K562 (cell line): ENCODE data around the gene TTC33. TPM values are rescaled to one million over a fixed set of nuclear protein-coding genes. Genes with fewer than 3 reads are reported as not detected.
A peak's percentile ranks its signal among the peaks of the same experiment; 100 is the strongest.
"Not testable (repeated sequence)": the region's sequence is repeated elsewhere in the genome, so short reads cannot be mapped to it uniquely, and the experiment has no call there.

Experiments used
- ATAC-seq: fragments of 200-7000 bp; cut with Tn5 transposase; 3 replicates; pipeline ENCODE4 v1.9.1; 2020; ENCODE audit warnings: moderate library complexity
- BruUV-seq: library from RNA; stranded (reverse); fragments of 400-500 nt; replicated peaks from 2 replicates; lab custom pipeline; 2021; lab: Mats Ljungman, UMichigan
- CTCF ChIA-PET: fragments of 300-600 bp; formaldehyde crosslinking; extraction: SDS; loops from one replicate; lab custom pipeline; 2021; ENCODE audit warnings: low intra/inter-chr PET ratio; lab: Yijun Ruan, JAX
- POLR2A ChIA-PET: fragments of 300-600, 350-650 bp; sonication (Branson Sonifier 250); formaldehyde crosslinking; extraction: SDS; loops from one replicate; lab custom pipeline; 2021; ENCODE audit warnings: antibody characterized with exemption, inconsistent platforms; lab: Yijun Ruan, JAX
- DNase-seq, 4 experiments: peaks; one replicate each; pipeline versions ENCODE4 v3.0.0 to v3.0.0-alpha.2; 2011 to 2018; ENCODE audit warnings: low spot score in 3 of 4, mixed read lengths in 3 of 4; ENCODE audit errors: extremely low read depth in 1 of 4
- FAIRE-seq: peaks from 2 replicates; lab custom pipeline; 2011; peaks lifted over from hg19 to GRCh38; lab: Jason Lieb, UNC
- H2AFZ ChIP-seq: 2 replicates; pipeline ENCODE4 v1.6.0; 2011; ENCODE audit warnings: low read depth, low read length, control low read depth, inconsistent platforms
- H3K27ac ChIP-seq: fragments of 200-600 bp; 3 replicates; pipeline ENCODE4 v1.8.0; 2011; ENCODE audit warnings: low read depth, mild to moderate bottlenecking, control low read depth, inconsistent platforms, low read length, moderate library complexity, mixed read lengths; ENCODE audit errors: extremely low read depth
- H3K27me3 ChIP-seq, 2 experiments: fragments of 300-600 bp in 1 of 2; 2 replicates in 1 of 2; 3 replicates in 1 of 2; pipeline versions ENCODE4 v1.6.0 to v1.8.0; 2011; ENCODE audit warnings: inconsistent platforms in 2 of 2, low read length in 2 of 2, mild to moderate bottlenecking in 1 of 2, mixed read lengths in 1 of 2, moderate library complexity in 1 of 2; ENCODE audit not compliant: control insufficient read depth in 2 of 2, insufficient read depth in 2 of 2
- H3K36me3 ChIP-seq: fragments of 300-600 bp; 3 replicates; pipeline ENCODE4 v1.8.0; 2011; ENCODE audit warnings: mild to moderate bottlenecking, low read length, inconsistent platforms; ENCODE audit not compliant: control insufficient read depth, insufficient read depth
- H3K4me1 ChIP-seq, 2 experiments: fragments of 200-600 bp in 1 of 2; replicated peaks in 1 of 2; 2 replicates in 1 of 2; 3 replicates in 1 of 2; pipeline versions ENCODE4 v1.5.1 to v1.8.0; 2011; ENCODE audit warnings: inconsistent platforms in 2 of 2, low read length in 2 of 2, mild to moderate bottlenecking in 1 of 2, mixed read lengths in 1 of 2, moderate library complexity in 1 of 2; ENCODE audit not compliant: control insufficient read depth in 2 of 2, insufficient read depth in 2 of 2
- H3K4me2 ChIP-seq: 2 replicates; pipeline ENCODE4 v1.6.1; 2011; ENCODE audit warnings: low read length, control low read depth, inconsistent platforms, mixed read lengths; ENCODE audit not compliant: insufficient read depth
- H3K4me3 ChIP-seq: fragments of 200-600 bp; sonication (generic), shearing (Covaris generic); 2 replicates; pipeline ENCODE4 v1.5.1; 2016; ENCODE audit warnings: control low read depth, inconsistent platforms
- H3K79me2 ChIP-seq: fragments of 200-600 bp; 3 replicates; pipeline ENCODE4 v1.8.0; 2011; ENCODE audit warnings: low read length, inconsistent platforms; ENCODE audit not compliant: control insufficient read depth, insufficient read depth
- H3K9ac ChIP-seq, 2 experiments: 2 replicates each; pipeline versions ENCODE4 v1.6.0 to v1.6.1; 2011; ENCODE audit warnings: low read depth in 2 of 2, low read length in 2 of 2, control low read depth in 1 of 2, inconsistent platforms in 1 of 2, mild to moderate bottlenecking in 1 of 2, mixed read lengths in 1 of 2; ENCODE audit not compliant: insufficient read depth in 1 of 2
- H3K9me1 ChIP-seq: one replicate; pipeline ENCODE4 v1.6.0; 2011; ENCODE audit warnings: inconsistent platforms, mild to moderate bottlenecking, low read length, moderate library complexity; ENCODE audit not compliant: control insufficient read depth, insufficient read depth
- H3K9me3 ChIP-seq: replicated peaks from 2 replicates; pipeline ENCODE4 v1.5.1; 2011; ENCODE audit warnings: low read depth, low read length, inconsistent platforms; ENCODE audit not compliant: control insufficient read depth, insufficient read depth
- H4K20me1 ChIP-seq: replicated peaks from 2 replicates; pipeline ENCODE4 v1.6.1; 2011; ENCODE audit warnings: low read length, inconsistent platforms, mixed read lengths; ENCODE audit not compliant: control insufficient read depth, insufficient read depth
- CC2D1A ChIP-seq: fragments of 450-650 bp; IDR thresholded peaks from 2 replicates; pipeline ENCODE4 v1.6.1; 2017; ENCODE audit warnings: mild to moderate bottlenecking
- NBN ChIP-seq: fragments of 450-650 bp; IDR thresholded peaks from 2 replicates; pipeline ENCODE4 v1.6.1; 2016; ENCODE audit warnings: low read depth, mild to moderate bottlenecking
- TGIF2 ChIP-seq: sonication (generic); formaldehyde crosslinking; IDR thresholded peaks from 2 replicates; pipeline ENCODE4 v1.8.1; 2022; ENCODE audit warnings: mild to moderate bottlenecking, missing genetic modification reagents, moderate library complexity
- ZNF644 ChIP-seq: fragments of 200-800 bp; sonication (Bioruptor generic); IDR thresholded peaks from 2 replicates; pipeline ENCODE4 v1.6.1; 2016; ENCODE audit warnings: low read depth, missing genetic modification characterization, missing compliant biosample characterization
- WGBS: fragments of 100-300 bp; shearing (Covaris generic); methylation state at CpG from one replicate; pipeline ENCODE4 v1.1.6; 2016; ENCODE audit warnings: low coverage, mixed read lengths; ENCODE audit not compliant: insufficient coverage; ENCODE audit errors: missing lambda C conversion rate; 5-methylcytosine and 5-hydroxymethylcytosine counted together
- in situ Hi-C: fragments of 300-500 bp; cut with MboI; formaldehyde crosslinking; loops from 4 replicates; pipeline ENCODE4 v1.15.0; 2018; ENCODE audit warnings: inconsistent platforms, mixed read lengths
- intact Hi-C: fragments of 100-400 bp; cut with micrococcal nuclease; formaldehyde crosslinking; loops from 2 replicates; pipeline ENCODE4 v1.14.2; 2022
- polyA plus RNA-seq, 8 experiments: library from polyadenylated mRNA; depleted of rRNA in 4 of 8; stranded (reverse) in 5 of 8; unstranded in 3 of 8; fragments of >200 nt; fragmentation: Nextera tagmentation in 2 of 8; fragmentation: Illumina TruSeq in 1 of 8; extraction: Ambion mirVana in 2 of 8; extraction: Trizol in 1 of 8; gene quantifications; 2 replicates each; pipeline versions ENCODE4 v1.2.1 to v1.2.3, GENCODE V29; 2011 to 2014; ENCODE audit warnings: inconsistent platforms in 1 of 8, missing spikeins in 1 of 8
- total RNA-seq, 7 experiments: library from RNA; depleted of rRNA in 6 of 7; stranded (reverse); fragments of >200 nt in 6 of 7; fragmentation: Illumina TruSeq in 2 of 7; extraction: Trizol in 2 of 7; gene quantifications; 2 replicates each; pipeline versions ENCODE4 v1.2.1 to v1.2.3, GENCODE V29; 2011 to 2021; ENCODE audit warnings: low replicate concordance in 1 of 7
- TF ChIP-seq, protein P1 (sequence below), 2 experiments: fragments of 450-650 bp in 1 of 2; sonication (generic) in 1 of 2; formaldehyde crosslinking in 1 of 2; IDR thresholded peaks; 2 replicates each; pipeline versions ENCODE4 v1.7.1 to v1.9.0; 2016 to 2022; ENCODE audit warnings: inconsistent platforms in 1 of 2, mild to moderate bottlenecking in 1 of 2, missing genetic modification reagents in 1 of 2

TTC33 gene
- total and polyA plus RNA-seq, 9 of the 15 experiments (the other 6 are each of a cell fraction or from before 2014, with no cell fraction given), result 11.5 to 24.9 (median 21.1) TPM

DNA sequence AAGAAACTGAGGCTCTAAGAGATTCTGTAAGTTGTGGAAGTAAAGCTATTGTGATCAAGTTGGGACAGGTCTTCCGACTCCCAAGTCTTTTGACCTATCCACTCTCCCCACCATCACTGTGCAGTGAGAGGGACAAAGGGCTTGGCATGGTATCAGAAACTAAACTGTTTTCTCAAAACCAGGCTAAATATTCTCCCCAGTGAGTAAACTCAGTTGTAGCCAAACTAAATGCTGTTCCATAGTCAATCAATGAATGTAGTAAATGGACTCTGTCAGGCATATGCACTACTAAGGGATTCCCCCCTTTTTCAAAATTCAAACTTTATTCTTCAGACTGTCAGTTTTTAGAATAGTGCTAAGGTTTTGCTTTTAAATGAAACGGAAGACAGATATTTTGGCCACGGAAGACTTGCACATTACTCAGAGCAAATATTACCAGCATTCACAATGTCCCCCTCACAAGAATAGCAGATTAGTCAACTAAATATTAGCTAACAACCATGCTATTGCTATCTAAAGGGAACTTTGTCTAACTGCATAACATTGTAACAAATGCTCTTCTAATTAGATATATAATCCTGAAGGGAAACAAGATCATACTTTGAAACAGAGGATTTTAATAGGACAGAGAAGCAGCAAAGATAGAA lies 35.3 kb upstream of the TTC33 start:
- ChIA-PET POLR2A (interaction anchor here (0.7 to 1.6 kb wide), 7 partner anchors 11 to 44 kb away, joined by 3 to 7 read pairs (median 4); partner anchors contain the start of gene TTC33), CTCF (interaction anchor here (0.6 kb wide), 1 partner anchor 43 kb away, joined by 3 read pairs; no protein-coding TSS in a partner anchor)
- BruUV-seq, result no TSS peak
- in situ Hi-C loops, result no loop called here
- H3K9ac ChIP-seq, result no peak overlapping the region
- no peak overlapping the region for H3K27ac ChIP-seq
- no peak overlapping the region for H2AFZ ChIP-seq
- DNase-seq, result no peak
- TF ChIP-seq, protein P1, sequence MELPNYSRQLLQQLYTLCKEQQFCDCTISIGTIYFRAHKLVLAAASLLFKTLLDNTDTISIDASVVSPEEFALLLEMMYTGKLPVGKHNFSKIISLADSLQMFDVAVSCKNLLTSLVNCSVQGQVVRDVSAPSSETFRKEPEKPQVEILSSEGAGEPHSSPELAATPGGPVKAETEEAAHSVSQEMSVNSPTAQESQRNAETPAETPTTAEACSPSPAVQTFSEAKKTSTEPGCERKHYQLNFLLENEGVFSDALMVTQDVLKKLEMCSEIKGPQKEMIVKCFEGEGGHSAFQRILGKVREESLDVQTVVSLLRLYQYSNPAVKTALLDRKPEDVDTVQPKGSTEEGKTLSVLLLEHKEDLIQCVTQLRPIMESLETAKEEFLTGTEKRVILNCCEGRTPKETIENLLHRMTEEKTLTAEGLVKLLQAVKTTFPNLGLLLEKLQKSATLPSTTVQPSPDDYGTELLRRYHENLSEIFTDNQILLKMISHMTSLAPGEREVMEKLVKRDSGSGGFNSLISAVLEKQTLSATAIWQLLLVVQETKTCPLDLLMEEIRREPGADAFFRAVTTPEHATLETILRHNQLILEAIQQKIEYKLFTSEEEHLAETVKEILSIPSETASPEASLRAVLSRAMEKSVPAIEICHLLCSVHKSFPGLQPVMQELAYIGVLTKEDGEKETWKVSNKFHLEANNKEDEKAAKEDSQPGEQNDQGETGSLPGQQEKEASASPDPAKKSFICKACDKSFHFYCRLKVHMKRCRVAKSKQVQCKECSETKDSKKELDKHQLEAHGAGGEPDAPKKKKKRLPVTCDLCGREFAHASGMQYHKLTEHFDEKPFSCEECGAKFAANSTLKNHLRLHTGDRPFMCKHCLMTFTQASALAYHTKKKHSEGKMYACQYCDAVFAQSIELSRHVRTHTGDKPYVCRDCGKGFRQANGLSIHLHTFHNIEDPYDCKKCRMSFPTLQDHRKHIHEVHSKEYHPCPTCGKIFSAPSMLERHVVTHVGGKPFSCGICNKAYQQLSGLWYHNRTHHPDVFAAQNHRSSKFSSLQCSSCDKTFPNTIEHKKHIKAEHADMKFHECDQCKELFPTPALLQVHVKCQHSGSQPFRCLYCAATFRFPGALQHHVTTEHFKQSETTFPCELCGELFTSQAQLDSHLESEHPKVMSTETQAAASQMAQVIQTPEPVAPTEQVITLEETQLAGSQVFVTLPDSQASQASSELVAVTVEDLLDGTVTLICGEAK (IDR thresholded peaks at IDR 0.05), result peak; percentile 19; the same call in 1 of the 2 replicates
- TF ChIP-seq, protein P1 (CRISPR knock-in tag; IDR thresholded peaks at IDR 0.05), result no peak
- TF ChIP-seq ZNF644 (tag) (no peak), CC2D1A (no peak), TGIF2 (no peak), NBN (no peak)
- no peak overlapping the region for H3K4me2 ChIP-seq
- H3K36me3 ChIP-seq, result peaks cover 36% of the 10 kb centered on the region; the same call in 2 of the 3 replicates
- H3K9me3 ChIP-seq, result no peaks in the 10 kb centered on the region
- H3K9me1 ChIP-seq, result no peaks in the 10 kb centered on the region
- no peak overlapping the region for H3K4me3 ChIP-seq
- peaks cover 13% of the 10 kb centered on the region for H4K20me1 ChIP-seq
- WGBS, result 67% methylated on average over 3 of the region's 3 CpGs
- peak; percentile 19 for FAIRE-seq
- no peaks in the 10 kb centered on the region; a peak in 1 of 5 replicates for H3K27me3 ChIP-seq
- peak; percentile 3; the same call in 1 of the 3 replicates for ATAC-seq
- H3K4me1 ChIP-seq, result peaks cover 14 to 26% of the 10 kb centered on the region in 2 experiments; a peak in 4 of 5 replicates
- peaks cover 100% of the 10 kb centered on the region for H3K79me2 ChIP-seq
- intact Hi-C loops, result no loop called here

DNA sequence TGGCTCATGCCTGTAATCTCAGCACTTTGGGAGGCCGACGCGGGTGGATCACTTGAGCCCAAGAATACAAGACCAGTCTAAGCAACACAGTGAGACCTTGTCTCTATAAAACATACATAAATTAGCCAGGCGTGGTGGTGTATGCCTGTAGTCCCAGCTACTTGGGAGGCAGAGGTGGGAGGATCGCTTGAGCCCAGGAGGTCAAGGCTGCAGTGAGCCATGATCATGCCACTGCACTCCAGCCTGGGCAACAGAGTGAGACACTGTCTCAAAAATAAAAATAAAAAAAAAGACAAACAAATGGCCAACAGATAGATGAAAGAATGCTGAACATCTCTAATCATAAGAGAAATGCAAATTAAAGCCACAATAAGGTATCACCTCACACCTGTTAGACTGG lies 33.2 kb upstream of the TTC33 start:
- H3K9me1 ChIP-seq, H3K4me2 ChIP-seq, in situ Hi-C loops, H3K27ac ChIP-seq, intact Hi-C loops, DNase-seq, ATAC-seq, POLR2A ChIA-PET, H2AFZ ChIP-seq, H3K9ac ChIP-seq, H3K9me3 ChIP-seq, BruUV-seq, FAIRE-seq, H3K27me3 ChIP-seq, CTCF ChIA-PET, H3K4me3 ChIP-seq: not testable (repeated sequence)
- Histone ChIP-seq H3K36me3 (peaks cover 24% of the 10 kb centered on the region; the same call in 2 of the 3 replicates), H3K4me1 (peaks cover 11 to 17% of the 10 kb centered on the region in 2 experiments; a peak in 4 of 5 replicates), H3K79me2 (peaks cover 99% of the 10 kb centered on the region), H4K20me1 (peaks cover 14% of the 10 kb centered on the region; the same call in 1 of the 2 replicates)
- WGBS, result 97% methylated on average over 5 of the region's 5 CpGs
